Inflammatory macrophage (primary cell): ENCODE measurements around the gene CCDC78.

Experiments
- DNase-seq, 2 donors: peaks; one replicate each; pipeline ENCODE4 v3.0.0-alpha.2; 2020 to 2022

The CCDC78 gene

DNA sequence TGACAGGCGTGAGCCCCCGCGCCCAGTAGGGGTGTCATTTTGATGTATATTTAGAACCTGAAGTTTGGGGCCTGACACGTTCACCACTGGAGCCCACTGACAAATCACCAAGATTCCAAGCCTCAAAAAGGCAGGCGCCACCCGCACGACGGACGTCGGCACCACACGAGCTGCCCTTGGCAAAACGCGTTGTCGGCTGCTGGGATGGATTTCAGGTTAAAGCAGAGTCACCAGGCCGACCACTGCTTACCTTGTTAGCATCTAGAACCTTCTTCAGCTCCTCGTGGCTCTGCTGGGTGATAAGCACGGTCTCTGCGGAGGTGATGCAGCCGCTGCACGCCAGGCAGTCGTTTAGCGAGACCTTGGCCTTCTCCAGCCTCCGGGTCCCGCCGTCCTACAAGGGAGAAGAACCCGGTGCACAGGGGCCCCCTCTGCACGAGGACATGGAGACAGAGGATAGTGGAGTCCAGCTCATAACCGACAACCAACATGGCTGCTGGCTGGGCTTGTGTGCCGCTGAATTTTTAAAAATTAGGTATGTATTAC, 10.8 kb upstream of the CCDC78 start:
- DNase-seq, result no peak

DNA sequence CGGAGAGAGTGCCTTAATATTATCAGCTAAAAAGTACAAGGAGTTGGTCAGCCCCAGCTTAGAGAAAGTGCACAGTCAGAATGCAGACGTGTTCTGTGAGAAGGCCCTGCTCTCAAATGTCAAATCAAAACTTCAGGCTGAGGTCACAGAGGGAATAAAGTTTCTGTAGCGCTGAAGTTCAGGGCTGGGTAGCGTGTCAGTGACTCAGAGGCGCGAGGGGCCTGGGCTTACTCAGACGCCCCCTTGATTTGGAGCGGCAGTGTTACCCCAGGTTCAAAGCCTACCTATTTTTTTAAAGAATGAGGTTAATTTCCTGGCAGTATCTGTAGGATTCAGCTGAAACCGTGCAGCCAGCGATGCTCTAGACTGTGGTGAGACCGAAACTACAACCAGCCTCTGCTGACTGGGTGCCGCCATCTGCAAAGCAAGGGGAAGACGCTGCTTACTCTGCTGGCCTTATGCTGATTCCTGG, 9.8 kb upstream of the CCDC78 start:
- DNase-seq, result no peak

DNA sequence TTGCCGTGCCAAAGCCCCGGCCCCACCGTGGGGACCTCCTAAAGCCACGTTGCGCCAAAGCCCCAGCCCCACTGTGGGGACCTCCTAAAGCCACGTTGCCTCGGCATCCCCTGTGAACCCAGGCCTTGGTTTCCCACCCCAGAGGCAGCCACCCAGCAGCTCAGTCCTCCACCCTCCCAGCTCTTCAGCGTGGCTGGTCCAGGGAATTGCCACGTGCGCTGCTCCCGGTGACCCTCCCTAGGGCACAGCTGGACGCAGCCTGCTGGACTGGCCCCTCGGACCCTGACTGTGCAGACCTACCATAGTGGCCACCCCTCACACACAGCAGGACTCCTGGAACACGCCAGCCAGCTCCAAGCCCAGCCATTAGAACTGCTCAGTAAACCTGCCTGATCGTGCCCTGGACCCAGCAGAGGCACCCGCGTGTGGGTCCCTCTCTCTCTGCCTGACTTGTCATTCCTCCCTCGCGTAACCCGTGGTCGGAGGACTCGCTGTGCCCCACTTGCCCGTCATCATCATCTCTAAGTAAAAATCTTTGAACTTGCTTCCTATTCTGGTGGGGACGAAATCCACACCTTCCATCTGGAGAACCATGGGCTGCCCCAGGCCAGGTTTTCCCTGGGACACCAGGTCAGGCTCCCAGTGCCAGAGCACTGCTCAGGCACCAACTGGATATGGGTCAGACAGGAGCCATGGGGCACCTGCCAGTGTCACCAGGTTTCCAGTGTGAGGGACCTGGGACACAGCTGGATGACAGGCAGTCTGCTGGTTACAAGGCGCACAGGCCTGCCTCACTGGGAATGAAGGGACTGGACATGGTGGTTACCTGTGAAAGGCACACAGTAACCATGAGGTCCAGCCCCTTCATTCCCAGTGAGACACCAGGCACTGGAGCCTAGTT, 9.0 kb upstream of the CCDC78 start:
- no peak for DNase-seq

DNA sequence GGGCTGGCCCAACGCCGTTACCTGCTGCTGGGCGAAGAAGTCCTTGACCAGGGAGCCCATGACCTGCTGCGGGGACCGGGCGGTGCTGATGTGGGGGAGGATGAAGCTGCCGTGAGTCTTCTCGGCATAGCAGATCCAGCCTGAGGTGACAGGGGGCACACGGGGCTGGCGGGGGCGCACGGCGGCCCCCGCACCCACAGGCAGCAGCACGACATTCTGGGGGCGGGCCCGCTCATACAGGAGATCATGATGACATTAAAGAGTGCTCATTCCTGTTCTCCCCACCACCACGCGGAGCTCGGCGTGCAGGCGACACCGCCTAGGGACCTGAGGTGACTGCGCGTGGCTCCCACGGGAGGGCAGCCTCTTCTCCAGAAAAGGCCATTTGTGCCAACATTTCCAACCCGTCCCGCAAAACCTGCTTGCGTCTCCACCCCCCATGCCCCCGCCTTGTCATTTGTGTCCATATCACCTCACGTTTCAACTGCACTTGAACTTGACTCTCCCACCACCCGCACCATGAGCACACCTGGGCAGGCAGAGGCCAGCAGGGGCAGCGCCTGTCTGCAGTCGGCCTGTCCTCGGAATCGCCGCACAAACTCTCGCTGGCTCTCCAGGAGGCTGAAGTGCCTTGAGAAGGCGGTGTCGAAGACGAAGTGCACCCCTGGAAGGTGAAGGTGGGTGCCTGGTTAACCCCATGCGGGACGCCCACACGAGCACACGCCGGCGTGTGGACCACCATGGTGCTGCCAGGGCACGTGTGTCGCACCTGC, 8.2 kb upstream of the CCDC78 start:
- no peak for DNase-seq

DNA sequence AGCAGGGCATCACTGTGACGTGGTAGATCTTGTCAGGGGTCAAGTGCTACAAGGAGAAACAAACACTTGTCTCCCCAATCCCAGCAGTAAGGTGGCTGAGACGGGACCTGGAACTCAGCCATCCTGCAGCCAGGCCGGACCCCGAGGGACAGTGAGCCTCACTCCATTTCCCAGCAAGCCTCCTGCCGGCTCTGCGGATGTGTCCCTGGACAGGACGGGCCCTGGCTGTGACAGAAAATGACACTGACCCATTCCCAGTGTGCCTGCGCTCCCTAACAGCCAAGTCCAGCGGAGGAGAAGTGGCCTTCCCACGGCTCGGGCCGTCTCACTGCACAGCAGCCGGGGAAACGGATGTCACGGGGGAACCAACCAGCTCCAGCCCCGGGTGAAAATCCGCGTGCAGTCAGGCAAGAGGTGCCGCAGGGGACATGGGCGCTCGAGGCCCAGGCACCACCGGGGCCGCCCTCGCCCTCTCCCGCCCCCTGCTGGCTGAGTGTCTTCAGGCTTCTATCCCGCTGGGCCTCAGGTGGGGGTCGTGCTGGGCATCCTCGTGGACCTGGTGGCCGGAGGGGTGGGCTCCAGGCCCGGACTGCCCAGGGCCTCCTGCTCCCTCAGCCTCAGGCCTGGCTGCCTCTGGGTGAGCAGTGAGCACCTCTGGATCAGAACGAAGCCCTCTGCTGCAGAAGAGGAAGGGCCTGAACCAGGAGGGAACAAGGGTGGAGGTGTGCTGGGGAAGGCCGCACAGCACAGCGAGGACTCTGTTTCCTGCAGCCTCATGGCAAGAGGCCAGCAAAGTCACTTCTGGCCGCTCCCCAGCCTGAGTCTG, 7.4 kb upstream of the CCDC78 start:
- DNase-seq, result no peak

DNA sequence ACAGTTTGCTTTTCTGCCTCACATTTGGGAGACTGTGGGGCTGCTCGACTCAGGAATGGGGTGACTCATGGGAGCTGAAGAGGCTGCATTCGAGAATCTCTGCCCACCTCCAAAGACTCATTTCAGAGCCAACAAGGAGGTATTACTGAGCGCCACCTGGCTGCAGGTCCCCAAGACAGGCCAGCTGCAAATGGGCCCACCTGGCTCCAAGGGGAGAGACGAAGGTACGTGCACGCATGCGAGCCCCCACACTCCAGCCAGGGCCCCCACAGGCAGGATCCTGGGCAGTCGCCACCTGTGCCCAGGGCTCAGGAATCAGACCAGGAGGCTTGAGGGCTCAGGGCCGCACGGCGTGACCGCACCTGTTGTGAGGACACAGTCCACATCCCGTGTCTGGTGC, 6.7 kb upstream of the CCDC78 start:
- no peak for DNase-seq

DNA sequence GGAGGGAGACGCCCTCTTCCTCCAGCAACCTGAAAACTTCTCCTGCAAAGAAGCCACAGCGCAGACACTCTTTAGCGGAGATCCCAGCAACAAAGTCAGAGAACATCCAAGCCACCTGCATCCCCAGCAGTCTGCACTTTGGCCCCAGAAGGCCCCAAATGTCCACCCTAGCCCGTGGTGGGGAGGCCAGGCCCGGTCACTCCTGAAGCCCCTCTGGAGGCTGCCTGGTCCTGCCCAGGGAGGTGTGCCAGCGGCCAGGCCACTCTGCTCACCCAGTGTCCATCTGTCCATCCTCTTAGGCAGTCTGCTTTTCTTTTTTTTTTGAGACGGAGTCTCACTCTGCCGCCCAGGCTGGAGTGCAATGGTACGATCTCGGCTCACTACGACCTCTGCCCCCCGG, 6.1 kb upstream of the CCDC78 start:
- DNase-seq, result no peak

DNA sequence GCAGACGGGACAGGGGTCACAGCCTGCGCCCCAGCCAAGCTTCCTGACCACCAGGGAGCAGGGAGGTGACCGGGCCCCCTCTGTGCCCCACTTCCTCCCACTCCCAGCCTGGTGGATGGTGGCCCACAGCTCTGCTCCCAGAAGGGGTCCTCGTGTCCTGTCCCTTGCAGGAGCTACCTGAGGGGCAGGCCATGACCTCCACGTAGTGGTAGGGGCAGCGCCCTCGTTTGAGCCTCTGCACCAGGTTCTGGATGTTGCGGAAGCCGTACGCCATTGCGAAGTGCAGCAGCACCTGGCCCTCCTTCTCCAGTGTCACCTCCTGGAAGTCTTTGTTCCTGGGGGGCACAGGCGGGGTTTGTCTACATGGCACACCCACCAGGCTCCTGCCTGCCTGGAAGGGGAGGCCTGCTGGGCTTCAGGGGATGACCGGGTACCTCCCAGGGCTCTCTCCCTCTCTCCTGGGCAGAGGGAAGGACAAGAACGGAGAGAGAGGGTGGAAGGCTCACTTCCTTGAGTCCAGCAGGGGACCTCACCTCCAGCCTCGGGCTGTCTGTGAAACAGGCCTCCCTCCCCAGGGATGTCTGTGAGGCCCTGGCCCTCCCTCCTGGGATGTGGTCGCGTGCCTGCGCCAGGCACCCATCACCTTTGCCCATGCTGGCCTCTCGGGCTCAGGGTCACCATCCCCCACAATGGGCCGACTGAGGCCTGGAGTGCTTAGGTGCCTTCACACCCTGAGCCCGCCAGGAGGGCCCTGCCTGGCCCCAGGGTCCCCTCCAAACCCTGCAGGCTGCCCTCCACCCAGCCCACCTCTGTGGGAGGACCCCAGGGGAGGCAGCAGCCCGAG, 4.6 kb upstream of the CCDC78 start:
- DNase-seq, result no peak

DNA sequence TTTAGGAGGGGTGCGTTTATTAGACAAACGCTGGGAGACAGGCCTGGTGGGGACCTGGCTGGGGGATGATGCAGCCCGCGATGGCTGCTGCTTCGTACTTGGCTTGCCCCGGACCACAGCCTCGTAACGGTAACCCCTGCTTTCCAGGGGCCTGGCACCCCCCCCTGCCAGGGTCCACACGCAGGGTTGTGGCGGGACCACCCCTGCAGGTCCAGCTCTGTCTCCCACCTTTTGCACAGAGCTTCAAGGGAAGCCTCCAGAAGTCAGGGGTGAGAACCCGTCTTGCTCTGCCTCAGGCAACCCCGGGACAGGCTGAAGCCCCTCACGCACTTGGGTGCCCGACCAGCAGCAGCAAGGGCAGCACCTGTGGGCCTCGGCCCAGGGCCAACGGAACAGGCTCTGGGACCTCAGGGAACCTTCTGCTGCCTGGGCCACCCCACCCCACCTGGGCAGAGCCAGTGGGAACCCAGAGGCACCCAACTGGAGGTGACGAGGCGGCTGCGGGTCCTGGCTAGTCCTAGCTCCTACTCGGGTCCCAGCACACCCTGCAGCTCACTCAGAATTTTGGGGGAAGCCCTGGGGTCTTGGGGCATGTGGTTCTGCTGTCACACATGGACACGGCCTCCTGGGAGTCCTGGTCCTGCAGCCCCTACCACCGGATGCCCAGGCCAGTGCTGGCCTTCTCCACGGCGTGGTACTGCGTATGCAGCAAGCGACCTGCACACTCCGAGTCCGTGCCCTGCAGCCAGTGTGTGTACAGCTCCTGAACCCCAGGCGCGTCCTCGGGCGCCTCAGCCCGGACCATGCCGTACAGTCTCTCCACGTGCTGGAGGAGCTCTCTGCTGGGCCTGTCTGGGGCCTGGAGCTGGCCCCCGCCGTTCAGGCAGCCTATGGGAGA, 3.8 kb upstream of the CCDC78 start:
- DNase-seq, result no peak

DNA sequence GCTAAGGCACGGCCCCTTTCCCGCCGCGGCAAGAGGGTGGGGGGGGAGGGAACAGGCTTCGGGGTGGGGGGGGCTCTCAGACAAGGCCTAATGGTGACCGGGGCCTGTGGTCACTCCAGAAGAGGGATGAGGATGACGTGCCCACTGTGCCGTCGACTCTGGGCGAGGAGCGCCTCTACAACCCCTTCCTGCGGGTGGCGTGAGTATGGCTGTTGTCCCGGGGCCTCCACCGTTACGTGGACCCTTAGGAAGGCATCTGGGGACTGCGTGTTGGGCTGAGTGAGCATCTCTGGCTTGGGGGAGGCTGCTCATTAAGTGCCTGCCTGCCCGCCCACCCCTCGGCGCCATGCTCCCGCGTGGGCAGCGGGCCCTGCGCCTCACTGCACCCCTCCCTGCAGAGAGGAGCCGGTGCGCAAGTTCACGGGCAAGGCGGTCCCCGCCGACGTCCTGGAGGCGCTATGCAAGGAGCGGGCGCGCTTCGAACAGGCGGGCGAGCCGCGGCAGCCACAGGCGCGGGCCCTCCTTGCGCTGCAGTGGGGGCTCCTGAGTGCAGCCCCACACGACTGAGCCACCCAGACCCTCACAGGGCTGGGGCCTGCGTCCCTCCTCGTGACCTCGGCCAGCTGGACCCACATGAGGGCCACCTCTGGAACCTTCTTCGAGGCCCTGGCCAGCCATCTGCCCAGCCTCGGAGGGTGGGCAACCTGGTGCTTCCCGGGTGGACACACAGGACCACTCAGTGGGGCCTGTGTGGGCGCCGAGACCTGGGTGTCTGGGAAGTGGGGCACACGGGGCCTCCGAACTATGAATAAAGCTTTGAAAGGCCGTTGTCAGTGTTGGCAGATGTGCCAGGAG, 2.9 kb upstream of the CCDC78 start:
- DNase-seq, result no peak

DNA sequence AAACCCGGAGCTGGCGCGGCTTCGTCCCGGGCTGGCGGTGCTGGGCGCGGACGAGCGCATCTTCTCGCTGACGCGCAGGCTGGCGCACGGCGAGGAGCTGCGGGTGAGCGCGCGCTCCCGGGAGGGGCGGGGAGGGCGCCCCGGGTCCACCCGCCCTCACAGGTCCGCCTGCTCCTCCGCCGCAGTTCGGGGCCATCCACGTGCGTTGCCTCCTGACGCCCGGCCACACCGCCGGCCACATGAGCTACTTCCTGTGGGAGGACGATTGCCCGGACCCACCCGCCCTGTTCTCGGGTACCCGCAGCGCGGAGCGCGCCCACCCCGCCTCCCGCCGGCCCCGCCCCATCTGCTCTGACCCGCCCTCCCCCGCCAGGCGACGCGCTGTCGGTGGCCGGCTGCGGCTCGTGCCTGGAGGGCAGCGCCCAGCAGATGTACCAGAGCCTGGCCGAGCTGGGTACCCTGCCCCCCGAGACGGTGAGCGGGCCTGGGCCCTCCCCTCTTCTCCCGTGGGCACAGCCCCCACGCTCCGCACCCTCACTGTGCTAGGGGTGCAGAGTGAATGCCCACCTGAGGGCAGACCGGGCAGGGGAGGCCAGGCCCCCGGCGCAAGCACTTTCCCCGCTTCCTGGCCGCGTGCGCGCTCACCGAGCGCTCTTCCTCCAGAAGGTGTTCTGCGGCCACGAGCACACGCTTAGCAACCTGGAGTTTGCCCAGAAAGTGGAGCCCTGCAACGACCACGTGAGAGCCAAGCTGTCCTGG, 2.1 kb upstream of the CCDC78 start:
- DNase-seq, result peak; percentile 66 to 90

DNA sequence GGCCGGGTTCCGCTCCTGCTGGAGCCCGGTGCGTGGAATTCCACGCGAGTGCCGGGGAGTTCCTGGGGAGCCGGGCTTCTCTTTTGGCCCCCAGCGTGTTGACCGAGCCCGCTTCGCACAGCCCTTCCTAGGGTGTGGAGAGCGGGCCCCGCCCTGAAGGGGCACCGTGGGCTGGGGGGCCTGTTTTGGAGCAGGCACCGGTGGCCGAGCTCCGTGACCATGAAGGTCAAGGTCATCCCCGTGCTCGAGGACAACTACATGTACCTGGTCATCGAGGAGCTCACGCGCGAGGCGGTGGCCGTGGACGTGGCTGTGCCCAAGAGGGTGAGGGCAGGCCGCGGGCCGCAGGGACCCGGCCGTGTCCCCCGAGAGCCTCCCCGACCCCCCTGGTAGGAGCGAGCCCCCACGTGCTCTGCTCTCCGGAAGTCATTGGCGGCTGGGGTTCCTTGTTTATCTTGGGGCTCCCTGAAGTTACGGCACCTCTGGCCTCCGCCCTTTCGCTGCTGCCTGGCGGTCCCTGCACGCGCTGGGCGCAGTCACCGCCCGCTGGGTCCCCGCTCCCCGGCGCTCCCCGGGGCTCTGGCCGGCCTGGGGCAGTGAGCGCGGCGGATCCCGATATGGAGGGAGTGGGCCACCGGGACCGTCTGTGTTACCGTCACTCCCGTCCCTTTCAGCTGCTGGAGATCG, 1.2 kb upstream of the CCDC78 start:
- peak; percentile 37 to 69 for DNase-seq

DNA sequence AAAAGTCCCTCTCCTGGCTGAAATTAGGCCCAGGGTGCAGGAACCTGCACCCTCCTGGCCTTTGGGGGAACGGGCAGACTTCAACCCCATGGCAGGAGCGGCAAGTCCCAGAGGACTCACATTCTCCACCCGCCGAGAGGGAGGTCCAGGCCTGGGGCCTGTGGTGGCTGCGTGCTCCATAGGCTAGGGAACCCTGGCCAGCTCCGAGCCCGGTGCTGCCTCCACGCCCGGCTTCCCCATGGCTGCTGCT, 130 bp downstream of the CCDC78 start:
- no peak for DNase-seq

DNA sequence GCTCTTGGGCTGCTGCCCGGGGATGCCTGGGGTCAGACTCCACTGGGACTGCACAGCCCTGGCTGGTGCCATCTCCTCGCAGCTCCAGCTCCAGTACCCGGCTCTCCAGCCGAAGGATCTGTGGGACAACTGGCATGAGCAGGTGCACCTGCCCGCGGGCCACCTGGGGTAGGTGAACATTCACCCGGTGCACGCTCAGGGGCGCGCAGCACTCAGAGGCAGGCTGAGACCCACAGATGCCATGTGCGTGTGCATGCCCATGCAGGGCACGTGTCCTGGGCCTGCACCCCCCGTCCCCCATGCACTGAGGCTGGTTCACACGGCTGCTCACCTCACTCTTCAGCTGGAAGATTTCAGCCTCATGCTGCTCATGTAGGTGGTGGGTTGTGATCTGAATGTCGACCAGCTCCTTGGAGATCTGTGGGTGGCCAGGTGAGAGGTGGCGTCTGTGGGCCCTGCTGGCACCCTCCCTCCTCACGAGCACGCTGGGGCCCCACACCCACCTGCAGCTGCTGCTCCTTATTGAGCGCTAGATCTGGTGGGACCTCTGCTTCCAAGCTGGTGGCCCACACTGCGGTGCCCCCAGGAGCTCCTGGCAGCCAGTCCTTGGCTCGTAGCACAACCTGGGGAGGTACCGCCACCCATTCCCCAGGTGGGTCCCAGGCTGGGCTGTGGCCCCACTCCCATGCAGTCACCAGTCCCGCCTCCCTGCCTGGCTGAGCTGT, 618 bp downstream of the CCDC78 start:
- no peak for DNase-seq

DNA sequence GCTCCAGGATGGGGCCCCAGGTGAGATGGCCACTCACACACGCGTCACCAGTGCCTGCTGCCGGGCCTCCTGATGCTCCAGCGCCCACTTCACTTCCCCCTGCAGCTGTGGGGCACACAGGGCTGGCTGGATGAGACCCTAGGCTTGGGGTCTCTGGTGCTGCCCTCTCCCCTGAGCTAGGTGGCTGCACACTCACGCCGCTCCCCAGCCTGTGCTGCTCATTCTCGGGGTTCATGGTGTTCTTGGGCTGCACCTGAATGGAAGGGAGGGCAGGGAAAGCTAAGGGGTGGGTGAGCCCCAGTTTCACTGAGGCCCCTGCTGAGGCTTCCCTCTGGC, 1.2 kb downstream of the CCDC78 start:
- no peak for DNase-seq

DNA sequence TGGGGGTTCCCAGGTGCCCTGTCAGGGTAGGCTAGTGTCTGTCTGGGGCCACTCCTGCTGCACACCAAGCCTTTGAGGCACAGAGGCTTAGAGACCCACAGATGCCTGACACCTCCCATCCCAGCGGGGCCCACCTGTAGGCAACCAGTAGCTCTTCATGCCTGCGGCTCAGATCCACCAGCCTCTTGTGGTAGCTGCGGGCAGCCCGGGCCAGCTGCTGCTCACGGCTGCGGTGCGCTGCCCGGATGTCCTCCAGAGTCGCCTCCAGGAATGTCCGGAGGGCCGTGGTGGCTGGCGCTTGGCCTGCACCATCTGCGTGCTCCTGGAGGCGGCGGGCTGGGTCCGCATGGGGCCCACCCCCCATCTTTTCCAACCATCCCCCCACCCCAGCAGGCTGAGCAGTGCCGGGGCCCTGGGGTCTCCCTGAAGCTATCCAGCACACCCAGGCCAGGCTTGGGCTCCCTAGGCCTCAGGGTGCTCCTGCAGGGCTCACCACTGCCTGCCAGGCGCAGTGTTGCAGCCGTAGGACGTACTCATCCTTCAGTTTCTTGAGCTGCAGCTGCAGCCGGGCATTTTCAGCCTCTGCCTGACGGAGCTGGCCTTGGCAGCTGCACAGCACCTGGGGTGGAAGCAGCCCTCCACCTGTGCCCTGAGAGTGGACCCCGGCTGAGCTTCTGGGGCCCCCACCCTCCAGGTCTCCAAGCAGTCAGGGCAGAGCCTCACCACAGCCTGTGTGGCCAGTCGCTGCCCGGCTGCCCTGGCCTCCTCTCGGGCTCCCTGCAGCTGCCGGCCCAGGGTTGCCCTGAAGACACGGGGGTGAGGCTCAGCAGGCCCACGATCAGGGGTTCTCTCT, 1.8 kb downstream of the CCDC78 start:
- no peak for DNase-seq

DNA sequence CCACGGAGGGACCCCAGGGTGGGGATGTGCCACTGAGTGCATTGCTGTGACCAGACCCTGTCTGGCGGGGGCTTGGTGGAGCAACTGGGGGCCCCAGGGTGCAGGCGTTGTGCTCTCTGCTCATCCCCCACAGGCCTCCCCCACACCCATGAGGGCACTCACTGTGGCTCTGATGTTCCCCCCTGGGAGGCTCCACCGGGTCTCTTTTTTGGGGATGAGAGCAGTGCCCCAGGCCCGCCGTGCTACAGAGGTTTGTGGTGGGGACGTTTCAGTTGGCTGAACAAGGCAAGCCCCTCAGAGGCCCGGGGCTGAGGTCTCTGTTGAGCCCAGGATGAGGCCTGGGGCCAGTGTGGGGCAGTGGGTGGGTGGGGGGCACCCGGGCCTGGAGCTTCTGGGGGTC, 2.5 kb downstream of the CCDC78 start:
- DNase-seq, result no peak
